A549 (cell line): Measurements from ENCODE around the gene GTPBP2. TPM values are rescaled to one million over a fixed set of nuclear protein-coding genes. Genes with fewer than 3 reads are reported as not detected.

Source experiments
- ATAC-seq, 2 experiments: fragments of 200-7000 bp in 1 of 2; fragments of >200 bp in 1 of 2; cut with Nextera tagmentation in 1 of 2; cut with Tn5 transposase in 1 of 2; 3 replicates each; pipeline versions ENCODE4 v1.8.0 to v1.9.1; 2018 to 2020; ENCODE audit warnings: mild to moderate bottlenecking in 1 of 2, moderate library complexity in 1 of 2
- CTCF ChIA-PET: fragments of 300-600 bp; sonication (Branson Sonifier 250); formaldehyde crosslinking; extraction: SDS; loops from one replicate; lab custom pipeline; 2021; ENCODE audit warnings: antibody characterized with exemption, inconsistent platforms; lab: Yijun Ruan, JAX
- POLR2A ChIA-PET: fragments of 350-600 bp; formaldehyde crosslinking; extraction: SDS; loops from one replicate; lab custom pipeline; 2021; ENCODE audit warnings: antibody characterized with exemption, inconsistent platforms; lab: Yijun Ruan, JAX
- DNase-seq, 2 experiments: peaks; one replicate each; pipeline versions ENCODE4 v3.0.0 to v3.0.0-alpha.2; 2011 to 2016; ENCODE audit warnings: low read depth in 1 of 2, low spot score in 1 of 2
- FAIRE-seq: peaks from 2 replicates; lab custom pipeline; 2011; peaks lifted over from hg19 to GRCh38; lab: Jason Lieb, UNC
- H3K27ac ChIP-seq, 2 experiments: fragments of >200 bp; sonication (Bioruptor Twin); formaldehyde crosslinking; 3 replicates each; pipeline ENCODE4 v1.5.1; 2016 to 2017
- H3K4me1 ChIP-seq: fragments of >200 bp; sonication (Bioruptor Twin); formaldehyde crosslinking; 3 replicates; pipeline ENCODE4 v1.6.1; 2016
- H3K4me2 ChIP-seq: fragments of >200 bp; sonication (Bioruptor Twin); formaldehyde crosslinking; 3 replicates; pipeline ENCODE4 v1.6.1; 2016
- H3K4me3 ChIP-seq: fragments of >200 bp; sonication (Bioruptor Twin); formaldehyde crosslinking; 3 replicates; pipeline ENCODE4 v1.5.1; 2016
- H3K9me3 ChIP-seq: fragments of >200 bp; sonication (Bioruptor Twin); formaldehyde crosslinking; 3 replicates; pipeline ENCODE4 v1.6.1; 2016
- CBX2 ChIP-seq: fragments of 200-600 bp; sonication (generic); IDR thresholded peaks from 2 replicates; pipeline ENCODE4 v1.6.1; 2016; ENCODE audit warnings: low read depth, mild to moderate bottlenecking, borderline replicate concordance
- CBX8 ChIP-seq: fragments of 200-600 bp; sonication (generic); IDR thresholded peaks from 2 replicates; pipeline ENCODE4 v1.6.1; 2016
- CEBPB ChIP-seq, 2 experiments: fragments of >200 bp in 1 of 2; sonication (Bioruptor Twin) in 1 of 2; formaldehyde crosslinking in 1 of 2; IDR thresholded peaks; 2 replicates each; pipeline ENCODE4 v1.6.1; 2012 to 2016
- CHD2 ChIP-seq: fragments of 150-350 bp; IDR thresholded peaks from 2 replicates; pipeline ENCODE4 v1.6.1; 2014; ENCODE audit warnings: low read length; ENCODE audit not compliant: partially characterized antibody
- ESRRA ChIP-seq: fragments of 150-350 bp; IDR thresholded peaks from 2 replicates; pipeline ENCODE4 v1.6.1; 2014; ENCODE audit warnings: mild to moderate bottlenecking, low read length, borderline replicate concordance
- GATA3 ChIP-seq: IDR thresholded peaks from 2 replicates; pipeline ENCODE4 v1.6.1; 2012; ENCODE audit warnings: borderline replicate concordance
- HOXA7 ChIP-seq: fragments of 250-450 bp; sonication (Bioruptor Pico); IDR thresholded peaks from 2 replicates; pipeline ENCODE4 v1.5.0; 2020; ENCODE audit warnings: mild to moderate bottlenecking, moderate library complexity
- HOXB13 ChIP-seq: fragments of 250-450 bp; sonication (Bioruptor Pico); IDR thresholded peaks from 2 replicates; pipeline ENCODE4 v1.5.0; 2020; ENCODE audit warnings: low read depth, mild to moderate bottlenecking, moderate library complexity
- HOXB5 ChIP-seq: fragments of 250-450 bp; sonication (Bioruptor Pico); IDR thresholded peaks from 2 replicates; pipeline ENCODE4 v1.5.0; 2020; ENCODE audit warnings: mild to moderate bottlenecking, moderate library complexity
- JUN ChIP-seq, 2 experiments: fragments of >200 bp; sonication (Bioruptor Twin); formaldehyde crosslinking; IDR thresholded peaks; 2 replicates in 1 of 2; 3 replicates in 1 of 2; pipeline ENCODE4 v1.6.1; 2016 to 2017
- KDM1A ChIP-seq: fragments of 200-600 bp; sonication (generic); IDR thresholded peaks from 2 replicates; pipeline ENCODE4 v1.6.1; 2016; ENCODE audit warnings: low read depth, mild to moderate bottlenecking
- MAFK ChIP-seq: fragments of 450-650 bp; IDR thresholded peaks from 2 replicates; pipeline ENCODE4 v1.6.1; 2014; ENCODE audit not compliant: partially characterized antibody
- MAZ ChIP-seq: fragments of 150-350 bp; IDR thresholded peaks from 2 replicates; pipeline ENCODE4 v1.6.1; 2014; ENCODE audit warnings: antibody characterized with exemption, low read depth, low read length, borderline replicate concordance
- PHF8 ChIP-seq: fragments of 200-600 bp; sonication (generic); IDR thresholded peaks from 2 replicates; pipeline ENCODE4 v1.6.1; 2016; ENCODE audit warnings: low read depth, mild to moderate bottlenecking, antibody characterized with exemption, moderate library complexity, borderline replicate concordance
- POLR2AphosphoS2 ChIP-seq: conservative IDR thresholded peaks from 2 replicates; pipeline ENCODE4 v1.6.1; 2012; ENCODE audit warnings: low read length, improper control_type of control experiment, inconsistent platforms
- RARB ChIP-seq: fragments of 250-450 bp; sonication (Bioruptor Pico); IDR thresholded peaks from 2 replicates; pipeline ENCODE4 v1.8.0; 2021; ENCODE audit warnings: mild to moderate bottlenecking, moderate library complexity
- RCOR1 ChIP-seq: fragments of 150-350 bp; IDR thresholded peaks from 2 replicates; pipeline ENCODE4 v1.6.1; 2014; ENCODE audit warnings: antibody characterized with exemption, low read length, low read depth
- SREBF2 ChIP-seq: fragments of 450-650 bp; IDR thresholded peaks from 2 replicates; pipeline ENCODE4 v1.6.1; 2014; ENCODE audit warnings: mild to moderate bottlenecking, moderate library complexity
- TFCP2L1 ChIP-seq: fragments of 250-450 bp; sonication (Bioruptor Pico); IDR thresholded peaks from 2 replicates; pipeline ENCODE4 v1.5.0; 2021; ENCODE audit warnings: mild to moderate bottlenecking
- ZC3H11A ChIP-seq: fragments of 450-650 bp; IDR thresholded peaks from 2 replicates; pipeline ENCODE4 v1.6.1; 2014; ENCODE audit warnings: antibody characterized with exemption, mild to moderate bottlenecking
- ZNF302 ChIP-seq: fragments of 250-450 bp; sonication (Bioruptor Pico); IDR thresholded peaks from 2 replicates; pipeline ENCODE4 v1.9.0; 2021; ENCODE audit warnings: inconsistent platforms, mild to moderate bottlenecking, moderate library complexity
- ZSCAN20 ChIP-seq: fragments of 250-450 bp; sonication (Bioruptor Pico); IDR thresholded peaks from 2 replicates; pipeline ENCODE4 v1.8.0; 2022; ENCODE audit warnings: mild to moderate bottlenecking, moderate library complexity
- WGBS: methylation state at CpG from one replicate; pipeline ENCODE4 v1.1.6; 2017; ENCODE audit errors: missing lambda C conversion rate; 5-methylcytosine and 5-hydroxymethylcytosine counted together
- polyA plus RNA-seq, 4 experiments: library from polyadenylated mRNA; depleted of rRNA in 3 of 4; stranded (reverse); fragments of >200 nt; fragmentation: RNase III in 1 of 4; extraction: RNeasy Plus Mini Kit Qiagen cat#74134 plus additional on column Dnase treatment in 1 of 4; gene quantifications; 2 replicates in 3 of 4; 3 replicates in 1 of 4; pipeline ENCODE4 v1.2.3, GENCODE V29; 2011 to 2017
- TF ChIP-seq, protein P1 (sequence below): fragments of 150-350 bp; IDR thresholded peaks from 2 replicates; pipeline ENCODE4 v1.6.1; 2014; ENCODE audit warnings: low read depth, mild to moderate bottlenecking, low read length
- TF ChIP-seq, protein P2 (sequence below): IDR thresholded peaks from 2 replicates; pipeline ENCODE4 v1.6.1; 2012
- TF ChIP-seq, protein P3 (sequence below): fragments of >200 bp; sonication (Bioruptor Twin); formaldehyde crosslinking; IDR thresholded peaks from 3 replicates; pipeline ENCODE4 v1.6.1; 2016
- TF ChIP-seq, protein P4 (sequence below): fragments of 250-450 bp; sonication (Bioruptor Pico); IDR thresholded peaks from 2 replicates; pipeline ENCODE4 v1.5.0; 2021; ENCODE audit warnings: mild to moderate bottlenecking, moderate library complexity, borderline replicate concordance
- TF ChIP-seq, protein P5 (sequence below): fragments of 250-450 bp; sonication (Bioruptor Pico); IDR thresholded peaks from 2 replicates; pipeline ENCODE4 v1.5.0; 2020; ENCODE audit warnings: low read depth, mild to moderate bottlenecking, moderate library complexity
- TF ChIP-seq, protein P6 (sequence below): fragments of >200 bp; sonication (Bioruptor Twin); formaldehyde crosslinking; IDR thresholded peaks from 2 replicates; pipeline ENCODE4 v1.6.1; 2016
- TF ChIP-seq, protein P7 (sequence below): fragments of 450-650 bp; IDR thresholded peaks from 2 replicates; pipeline ENCODE4 v1.6.1; 2014; ENCODE audit warnings: antibody characterized with exemption

The GTPBP2 gene
- polyA plus RNA-seq, 2 of the 4 experiments (the other 2 are of a cell fraction): 28.9 to 59.6 TPM

DNA sequence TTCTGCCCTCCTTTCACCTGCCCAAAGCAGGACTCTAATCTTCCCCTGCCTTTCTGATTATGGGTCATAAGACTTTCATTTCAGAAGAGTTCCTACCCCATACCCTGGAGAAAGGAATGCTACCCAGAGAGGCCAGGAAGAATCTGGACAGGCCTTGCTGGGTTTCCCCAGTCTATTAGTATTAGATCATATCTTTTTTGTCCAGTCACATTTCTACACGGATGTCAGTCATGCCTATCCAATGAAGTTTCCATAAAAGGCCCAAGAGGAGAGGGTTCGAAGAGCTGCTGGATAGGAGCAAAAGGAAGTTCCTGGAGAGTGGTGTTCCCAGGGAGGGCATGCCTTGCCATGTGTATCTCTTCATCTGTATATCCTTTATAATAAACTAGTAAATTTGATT is 49.9 kb downstream of the GTPBP2 start:
- no peak overlapping the region for H3K4me3 ChIP-seq
- FAIRE-seq: no peak
- ChIA-PET POLR2A (no interaction called here), CTCF (no interaction called here)
- peaks cover 27% of the 10 kb centered on the region; the same call in 2 of the 3 replicates for H3K4me1 ChIP-seq
- no peak overlapping the region for H3K27ac ChIP-seq
- no peak for ATAC-seq
- peak overlapping the region; percentile 5; the same call in 1 of the 3 replicates for H3K4me2 ChIP-seq
- TF ChIP-seq, protein P1, sequence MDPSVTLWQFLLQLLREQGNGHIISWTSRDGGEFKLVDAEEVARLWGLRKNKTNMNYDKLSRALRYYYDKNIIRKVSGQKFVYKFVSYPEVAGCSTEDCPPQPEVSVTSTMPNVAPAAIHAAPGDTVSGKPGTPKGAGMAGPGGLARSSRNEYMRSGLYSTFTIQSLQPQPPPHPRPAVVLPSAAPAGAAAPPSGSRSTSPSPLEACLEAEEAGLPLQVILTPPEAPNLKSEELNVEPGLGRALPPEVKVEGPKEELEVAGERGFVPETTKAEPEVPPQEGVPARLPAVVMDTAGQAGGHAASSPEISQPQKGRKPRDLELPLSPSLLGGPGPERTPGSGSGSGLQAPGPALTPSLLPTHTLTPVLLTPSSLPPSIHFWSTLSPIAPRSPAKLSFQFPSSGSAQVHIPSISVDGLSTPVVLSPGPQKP: no peak
- TF ChIP-seq MAFK (no peak), HOXB13 (CRISPR knock-in tag) (no peak), POLR2AphosphoS2 (no peak), ESRRA (no peak), CBX2 (no peak), PHF8 (no peak), KDM1A (no peak), ZNF302 (no peak), ZSCAN20 (no peak), JUN (IDR thresholded peaks at IDR 0.05) (no peak), CBX8 (no peak), SREBF2 (no peak), CHD2 (no peak), ZC3H11A (no peak), CEBPB (IDR thresholded peaks at IDR 0.05) (no peak)
- TF ChIP-seq, protein P2, sequence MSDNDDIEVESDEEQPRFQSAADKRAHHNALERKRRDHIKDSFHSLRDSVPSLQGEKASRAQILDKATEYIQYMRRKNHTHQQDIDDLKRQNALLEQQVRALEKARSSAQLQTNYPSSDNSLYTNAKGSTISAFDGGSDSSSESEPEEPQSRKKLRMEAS: no peak
- TF ChIP-seq, protein P3, sequence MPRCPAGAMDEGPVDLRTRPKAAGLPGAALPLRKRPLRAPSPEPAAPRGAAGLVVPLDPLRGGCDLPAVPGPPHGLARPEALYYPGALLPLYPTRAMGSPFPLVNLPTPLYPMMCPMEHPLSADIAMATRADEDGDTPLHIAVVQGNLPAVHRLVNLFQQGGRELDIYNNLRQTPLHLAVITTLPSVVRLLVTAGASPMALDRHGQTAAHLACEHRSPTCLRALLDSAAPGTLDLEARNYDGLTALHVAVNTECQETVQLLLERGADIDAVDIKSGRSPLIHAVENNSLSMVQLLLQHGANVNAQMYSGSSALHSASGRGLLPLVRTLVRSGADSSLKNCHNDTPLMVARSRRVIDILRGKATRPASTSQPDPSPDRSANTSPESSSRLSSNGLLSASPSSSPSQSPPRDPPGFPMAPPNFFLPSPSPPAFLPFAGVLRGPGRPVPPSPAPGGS: no peak
- TF ChIP-seq, protein P4, sequence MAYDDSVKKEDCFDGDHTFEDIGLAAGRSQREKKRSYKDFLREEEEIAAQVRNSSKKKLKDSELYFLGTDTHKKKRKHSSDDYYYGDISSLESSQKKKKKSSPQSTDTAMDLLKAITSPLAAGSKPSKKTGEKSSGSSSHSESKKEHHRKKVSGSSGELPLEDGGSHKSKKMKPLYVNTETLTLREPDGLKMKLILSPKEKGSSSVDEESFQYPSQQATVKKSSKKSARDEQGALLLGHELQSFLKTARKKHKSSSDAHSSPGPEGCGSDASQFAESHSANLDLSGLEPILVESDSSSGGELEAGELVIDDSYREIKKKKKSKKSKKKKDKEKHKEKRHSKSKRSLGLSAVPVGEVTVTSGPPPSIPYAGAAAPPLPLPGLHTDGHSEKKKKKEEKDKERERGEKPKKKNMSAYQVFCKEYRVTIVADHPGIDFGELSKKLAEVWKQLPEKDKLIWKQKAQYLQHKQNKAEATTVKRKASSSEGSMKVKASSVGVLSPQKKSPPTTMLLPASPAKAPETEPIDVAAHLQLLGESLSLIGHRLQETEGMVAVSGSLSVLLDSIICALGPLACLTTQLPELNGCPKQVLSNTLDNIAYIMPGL (CRISPR knock-in tag): no peak
- TF ChIP-seq, protein P5, sequence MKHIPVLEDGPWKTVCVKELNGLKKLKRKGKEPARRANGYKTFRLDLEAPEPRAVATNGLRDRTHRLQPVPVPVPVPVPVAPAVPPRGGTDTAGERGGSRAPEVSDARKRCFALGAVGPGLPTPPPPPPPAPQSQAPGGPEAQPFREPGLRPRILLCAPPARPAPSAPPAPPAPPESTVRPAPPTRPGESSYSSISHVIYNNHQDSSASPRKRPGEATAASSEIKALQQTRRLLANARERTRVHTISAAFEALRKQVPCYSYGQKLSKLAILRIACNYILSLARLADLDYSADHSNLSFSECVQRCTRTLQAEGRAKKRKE (CRISPR knock-in tag): no peak
- no peak for DNase-seq
- 75% methylated on average over 2 of the region's 2 CpGs for WGBS
- H3K9me3 ChIP-seq: no peaks in the 10 kb centered on the region

DNA sequence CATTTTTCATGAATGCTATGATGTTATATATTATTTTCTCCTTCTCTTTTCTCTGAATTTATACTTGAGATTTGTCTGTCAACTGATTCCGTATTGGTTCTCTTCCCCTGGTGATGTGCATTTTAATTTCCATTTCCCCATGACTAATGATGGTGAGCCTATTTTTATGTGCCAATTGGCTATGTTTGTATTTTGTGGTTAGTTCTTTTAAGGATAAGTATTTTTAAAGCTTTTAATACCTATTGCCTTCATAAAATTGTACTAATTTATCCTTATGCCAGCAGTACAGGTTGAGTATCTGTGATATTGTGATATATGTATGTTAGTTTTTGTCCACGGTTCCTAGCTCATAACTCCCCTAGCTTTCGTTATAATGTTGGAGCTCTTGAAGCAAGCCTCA is 50.3 kb downstream of the GTPBP2 start:
- Histone ChIP-seq H3K9me3 (no peaks in the 10 kb centered on the region), H3K27ac (no peak overlapping the region), H3K4me3 (no peak overlapping the region), H3K4me2 (0 out of 3 replicates have a peak overlapping the region, but pooled peaks have one; percentile 90), H3K4me1 (peaks cover 27% of the 10 kb centered on the region; the same call in 2 of the 3 replicates)
- ATAC-seq (no peak), FAIRE-seq (no peak), DNase-seq (no peak)
- ChIA-PET POLR2A (no interaction called here), CTCF (no interaction called here)
- WGBS: 93% methylated on average over 3 of the region's 3 CpGs
- TF ChIP-seq, protein P3: no peak
- TF ChIP-seq GATA3 (no peak), RCOR1 (no peak), RARB (CRISPR knock-in tag) (no peak), ZSCAN20 (no peak), HOXA7 (no peak), JUN (IDR thresholded peaks at IDR 0.05) (no peak), TFCP2L1 (CRISPR knock-in tag) (no peak), HOXB5 (CRISPR knock-in tag) (no peak), MAZ (no peak)
- TF ChIP-seq, protein P4 (CRISPR knock-in tag): no peak
- TF ChIP-seq, protein P6, sequence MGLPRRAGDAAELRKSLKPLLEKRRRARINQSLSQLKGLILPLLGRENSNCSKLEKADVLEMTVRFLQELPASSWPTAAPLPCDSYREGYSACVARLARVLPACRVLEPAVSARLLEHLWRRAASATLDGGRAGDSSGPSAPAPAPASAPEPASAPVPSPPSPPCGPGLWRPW: no peak
- TF ChIP-seq, protein P7, sequence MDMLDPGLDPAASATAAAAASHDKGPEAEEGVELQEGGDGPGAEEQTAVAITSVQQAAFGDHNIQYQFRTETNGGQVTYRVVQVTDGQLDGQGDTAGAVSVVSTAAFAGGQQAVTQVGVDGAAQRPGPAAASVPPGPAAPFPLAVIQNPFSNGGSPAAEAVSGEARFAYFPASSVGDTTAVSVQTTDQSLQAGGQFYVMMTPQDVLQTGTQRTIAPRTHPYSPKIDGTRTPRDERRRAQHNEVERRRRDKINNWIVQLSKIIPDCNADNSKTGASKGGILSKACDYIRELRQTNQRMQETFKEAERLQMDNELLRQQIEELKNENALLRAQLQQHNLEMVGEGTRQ: no peak
